Measurements from ENCODE around the gene MCM10.

MCM10 gene

DNA sequence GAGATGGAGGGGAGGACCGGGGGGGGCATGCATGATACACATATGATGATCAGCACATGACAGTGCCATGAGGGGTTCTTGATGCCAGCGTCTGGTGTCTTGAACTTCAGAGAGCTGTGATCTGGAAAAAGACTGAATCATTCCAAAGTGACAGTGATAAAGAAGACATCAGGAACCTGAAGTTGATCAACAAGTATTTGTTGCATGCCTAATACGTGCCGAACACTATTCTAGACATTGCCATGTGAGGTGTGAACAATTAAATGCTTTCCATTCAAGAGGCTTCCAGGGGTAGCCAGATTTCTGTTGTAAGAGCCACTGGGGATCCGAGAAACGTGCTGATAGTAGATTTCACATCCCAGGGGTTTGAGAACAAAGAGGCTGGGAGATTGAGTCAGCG, 6.2 kb downstream of the MCM10 start:
- no peak for DNase-seq

DNA sequence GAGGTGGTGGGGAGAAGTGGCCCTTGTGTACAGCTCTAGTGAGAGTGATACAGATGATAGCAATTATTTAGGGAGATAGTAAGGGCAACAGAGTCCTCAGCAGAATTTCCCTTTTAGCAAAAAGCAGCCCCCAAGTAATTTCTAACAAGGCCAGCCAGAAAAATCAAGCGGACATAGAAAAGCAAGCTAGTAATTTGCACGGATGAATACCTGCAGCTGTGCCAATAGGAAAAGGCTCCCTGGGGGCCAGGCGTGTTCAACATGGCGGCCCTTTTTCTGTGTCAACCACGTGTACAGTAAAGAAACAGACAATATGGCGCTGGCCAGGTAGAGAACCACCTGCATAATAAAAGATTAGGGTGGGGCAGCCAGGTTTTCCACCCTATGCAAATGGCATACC, 7.4 kb downstream of the MCM10 start:
- no peak for DNase-seq

DNA sequence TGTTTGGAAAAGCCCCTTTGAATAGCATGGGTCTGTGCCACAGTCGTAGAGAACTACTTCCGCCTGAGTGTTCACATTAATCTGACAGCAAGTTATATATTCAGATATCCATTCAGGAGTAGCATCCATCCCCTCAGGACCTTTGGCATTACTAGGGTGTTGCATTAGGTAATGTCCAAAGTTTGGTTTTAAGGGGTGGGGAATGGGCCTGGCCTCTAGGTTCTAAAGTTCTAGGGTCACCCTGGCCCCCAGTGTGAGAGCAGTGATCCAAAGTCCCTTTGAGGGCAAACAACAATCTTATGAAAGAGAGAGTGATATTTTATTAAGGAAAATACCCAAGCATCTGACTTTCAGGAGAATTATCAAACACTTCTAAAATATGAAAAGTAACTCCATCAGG, 12.3 kb downstream of the MCM10 start:
- no peak for DNase-seq

DNA sequence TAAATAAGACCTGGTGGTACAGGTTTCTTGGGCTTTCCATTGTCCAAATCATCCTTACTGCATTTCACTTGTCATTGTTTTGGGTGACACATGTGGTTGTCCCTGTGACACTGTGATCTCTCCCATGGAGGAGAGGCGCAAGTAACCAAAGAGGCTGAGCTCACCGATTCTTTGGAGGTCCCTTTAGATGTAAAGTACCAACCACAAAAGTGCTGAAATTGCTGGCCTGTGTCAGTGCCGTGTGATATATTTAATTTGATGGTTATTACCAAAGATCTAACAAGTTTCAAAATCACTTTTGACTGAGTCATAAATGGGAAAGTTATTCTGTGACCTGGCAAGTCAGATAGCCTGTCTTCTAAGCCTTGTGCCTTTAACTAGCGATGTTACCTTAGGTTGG, 19.4 kb downstream of the MCM10 start:
- peak; percentile 81 for DNase-seq

DNA sequence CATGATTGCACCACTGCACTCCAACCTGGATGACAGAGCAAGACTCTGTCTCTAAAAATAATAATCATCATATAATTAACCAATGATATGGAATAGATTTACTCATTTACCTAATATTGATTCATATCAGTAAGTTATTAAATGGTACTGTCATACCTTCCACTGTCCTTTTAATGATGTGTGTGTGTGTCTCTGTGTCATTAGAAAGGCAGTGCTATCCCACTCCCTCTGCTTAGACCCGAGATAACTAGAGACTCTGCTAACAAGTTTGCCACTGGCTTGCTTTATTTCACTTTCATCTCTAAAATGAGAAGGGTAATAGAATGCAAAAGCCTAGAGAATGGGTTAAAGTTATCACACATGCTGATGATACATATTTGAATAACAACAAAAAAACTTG, 21.1 kb downstream of the MCM10 start:
- no peak for DNase-seq

DNA sequence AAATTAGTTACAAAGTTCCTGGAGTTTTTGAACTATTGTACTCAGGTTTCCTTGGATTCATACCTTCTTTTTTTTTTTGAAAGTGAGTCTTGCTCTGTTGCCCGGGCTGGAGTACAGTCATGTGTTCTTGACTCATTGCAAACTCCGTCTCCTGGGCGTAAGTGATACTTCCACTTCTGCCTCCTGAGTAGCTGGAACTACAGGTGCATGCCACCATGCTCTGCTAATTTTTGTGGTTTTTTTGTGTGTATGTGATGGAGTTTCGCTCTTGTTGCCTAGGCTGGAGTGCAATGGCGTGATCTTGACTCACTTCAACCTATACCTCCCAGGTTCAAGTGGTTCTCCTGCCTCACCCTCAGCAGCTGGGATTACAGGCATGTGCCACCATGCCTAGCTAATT, 22.3 kb downstream of the MCM10 start:
- DNase-seq: no peak

DNA sequence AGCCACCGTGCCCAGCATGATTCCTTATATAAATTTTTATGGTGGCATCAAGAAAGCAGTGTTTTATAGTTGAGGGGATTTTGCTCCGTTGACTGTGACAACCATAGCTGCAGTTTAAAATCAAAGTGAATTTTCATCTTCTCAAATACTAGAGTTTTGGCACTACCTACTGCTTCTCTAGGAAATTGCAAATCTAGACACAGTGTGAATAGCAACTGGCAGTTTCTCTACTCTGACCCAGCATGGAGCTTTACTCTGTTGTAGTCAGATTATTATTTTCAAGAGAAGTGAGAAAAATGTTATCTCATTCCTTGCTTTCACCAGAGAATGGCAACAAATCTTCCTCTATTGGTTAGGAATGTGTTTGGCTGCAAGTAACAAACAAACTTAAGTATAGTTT, 22.9 kb downstream of the MCM10 start:
- DNase-seq: no peak

DNA sequence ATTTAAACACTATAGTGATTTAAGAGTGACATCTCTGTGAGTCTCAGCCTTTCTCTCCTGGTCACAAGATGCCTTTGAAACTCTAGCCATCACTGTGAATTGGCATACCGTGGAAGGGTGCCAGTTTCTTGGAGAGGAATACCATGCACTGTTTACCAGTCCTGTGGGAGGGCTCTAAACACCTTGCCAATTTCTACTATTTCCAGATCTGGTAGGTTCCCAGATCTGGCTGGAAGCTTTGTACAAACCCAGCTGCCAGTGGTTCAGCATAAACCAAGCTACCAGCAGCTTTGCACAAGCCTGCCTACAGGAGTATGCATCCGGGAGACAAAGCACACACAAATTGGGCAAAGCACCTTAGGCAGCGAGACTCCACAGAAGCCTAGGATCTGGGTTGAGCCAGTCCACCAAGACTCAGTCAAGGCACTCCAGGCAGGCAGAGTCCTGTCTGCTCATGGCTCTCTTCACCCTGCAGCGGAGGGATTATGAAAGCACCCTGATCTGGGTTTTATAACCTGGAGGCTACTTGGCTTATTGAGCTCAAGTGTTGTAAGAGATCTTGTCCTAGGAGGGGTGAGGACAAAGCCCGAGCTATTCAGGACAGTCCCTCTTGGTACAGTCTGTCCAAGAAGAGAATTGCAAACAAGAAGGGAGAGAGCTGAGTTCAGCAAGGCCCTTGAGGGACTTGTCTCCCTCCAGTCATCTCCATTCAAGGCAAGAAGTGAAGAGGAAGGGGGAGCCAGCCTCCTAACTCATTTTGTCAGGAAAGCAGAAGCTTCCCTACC, 23.6 kb downstream of the MCM10 start:
- DNase-seq: no peak

DNA sequence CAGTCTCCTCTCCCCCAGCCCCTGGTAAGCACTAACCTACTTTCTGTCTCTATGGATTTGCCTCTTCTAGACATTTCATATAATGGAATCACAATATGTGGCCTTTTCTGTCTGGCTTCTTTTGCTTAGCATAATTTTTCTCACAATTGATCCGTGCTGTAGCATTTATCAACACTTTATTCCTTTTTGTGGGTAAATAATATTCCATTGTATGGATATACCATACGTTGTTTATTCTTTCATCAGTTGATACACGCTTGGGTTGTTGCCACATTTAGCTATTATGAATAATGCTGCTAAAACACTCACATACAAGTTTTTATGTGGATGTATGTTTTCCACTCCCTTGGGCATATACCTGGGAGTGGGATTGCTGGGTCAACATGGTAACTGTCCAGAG, 25.8 kb downstream of the MCM10 start:
- no peak for DNase-seq

DNA sequence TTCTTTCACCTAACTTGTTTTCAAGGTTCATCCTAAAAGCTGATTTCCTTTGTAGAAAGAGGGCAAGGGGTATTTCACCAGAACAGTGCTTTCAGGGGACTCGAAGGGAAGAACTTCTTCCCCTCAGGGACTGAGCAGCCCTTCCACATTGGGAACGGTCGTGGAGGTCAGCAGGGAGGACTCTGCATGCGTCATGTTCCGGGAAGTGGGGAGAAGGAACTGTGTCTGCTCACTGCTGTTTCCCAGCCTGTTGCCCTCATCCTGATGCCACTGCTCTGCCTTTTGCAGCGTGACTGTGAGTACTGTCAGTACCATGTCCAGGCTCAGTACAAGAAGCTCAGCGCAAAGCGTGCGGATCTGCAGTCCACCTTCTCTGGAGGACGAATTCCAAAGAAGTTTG, 27.2 kb downstream of the MCM10 start:
- no peak for DNase-seq

DNA sequence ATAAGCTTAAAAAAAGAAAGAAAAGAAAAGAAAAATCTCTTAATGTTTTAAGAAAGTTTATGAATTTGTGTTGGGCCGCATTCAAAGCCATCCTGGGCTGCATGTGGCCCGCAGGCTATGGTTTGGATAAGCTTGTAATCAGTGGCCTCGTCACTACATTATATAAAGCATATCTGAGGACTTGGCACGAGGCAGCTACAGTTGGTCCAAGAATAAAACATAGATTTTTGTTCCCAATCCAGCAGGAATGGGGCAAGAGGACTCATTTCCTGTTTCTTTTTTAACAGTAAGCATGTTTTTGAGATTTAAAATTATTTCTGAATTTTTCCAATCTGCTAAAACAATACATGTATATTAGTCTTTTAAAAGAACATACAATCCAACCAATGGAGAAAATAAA, 28.6 kb downstream of the MCM10 start:
- no peak for DNase-seq

DNA sequence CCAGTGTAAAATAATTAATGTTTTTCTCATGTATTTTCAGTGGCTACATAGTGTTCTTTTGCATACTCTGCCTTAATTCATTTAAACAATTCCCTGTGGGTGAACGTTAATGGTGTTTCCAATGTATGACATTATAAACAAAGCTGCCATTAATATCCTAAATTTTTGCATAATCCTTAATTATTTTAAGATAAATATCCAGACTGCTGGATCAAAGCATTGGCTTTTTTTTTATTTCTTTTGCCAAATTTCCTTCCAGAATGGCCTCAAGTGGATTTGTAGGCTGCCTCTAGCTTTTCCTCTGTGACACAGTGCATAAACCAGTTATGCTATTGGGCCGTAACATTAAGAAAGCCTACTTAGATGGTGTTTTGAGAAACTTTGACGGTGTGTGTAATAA, 29.5 kb downstream of the MCM10 start:
- DNase-seq: no peak

DNA sequence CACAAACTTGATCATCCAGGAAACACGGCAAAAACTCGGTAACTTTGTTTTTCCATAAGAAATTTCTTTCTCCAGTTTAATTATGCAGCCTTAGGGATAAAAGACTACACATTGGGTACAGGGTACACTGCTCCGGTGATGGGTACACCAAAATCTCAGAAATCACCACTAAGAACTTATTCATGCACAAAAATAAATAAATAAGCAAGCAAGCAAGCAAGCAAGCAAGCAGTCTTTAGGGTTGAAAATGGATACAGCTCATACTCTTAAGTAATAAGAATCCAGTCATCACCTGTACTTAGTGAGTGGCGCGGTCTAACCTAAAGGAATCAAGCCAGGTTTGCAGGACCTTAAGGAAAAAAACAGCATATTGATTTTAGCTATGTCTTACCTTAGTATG, 30.0 kb downstream of the MCM10 start:
- no peak for DNase-seq

DNA sequence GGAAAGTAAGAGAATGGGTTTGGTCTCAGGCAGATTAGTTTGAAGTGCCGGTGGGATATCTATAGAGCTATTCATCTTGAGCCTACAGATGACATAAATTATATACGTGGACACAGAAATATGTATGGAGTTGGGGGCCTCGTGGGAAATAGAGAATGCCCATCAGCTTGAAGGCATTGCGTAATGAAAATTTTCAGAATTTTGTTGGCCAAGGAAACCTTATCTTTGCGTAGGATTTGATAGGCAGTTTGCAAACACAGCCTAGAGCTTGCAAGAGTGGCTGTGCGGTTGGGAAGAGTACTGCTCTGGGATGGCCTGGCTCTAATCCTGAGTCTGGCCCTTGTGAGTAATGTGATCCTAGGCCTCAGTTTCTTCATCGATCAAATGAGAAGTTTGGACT, 32.3 kb downstream of the MCM10 start:
- DNase-seq: no peak

DNA sequence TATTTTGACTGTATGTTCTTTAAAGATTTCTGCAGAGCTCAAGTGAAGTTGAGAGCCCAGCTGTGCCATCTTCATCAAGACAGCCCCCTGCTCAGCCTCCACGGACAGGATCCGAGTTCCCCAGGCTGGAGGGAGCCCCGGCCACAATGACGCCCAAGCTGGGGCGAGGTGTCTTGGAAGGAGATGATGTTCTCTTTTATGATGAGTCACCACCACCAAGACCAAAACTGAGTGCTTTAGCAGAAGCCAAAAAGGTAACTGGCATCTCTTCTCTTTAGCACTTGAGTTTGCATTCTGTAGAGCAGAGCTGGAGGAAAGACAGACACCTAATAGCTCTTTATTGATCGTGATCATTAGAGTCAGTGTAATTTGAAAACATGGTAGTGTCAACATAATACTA, 33.7 kb downstream of the MCM10 start:
- DNase-seq: no peak

DNA sequence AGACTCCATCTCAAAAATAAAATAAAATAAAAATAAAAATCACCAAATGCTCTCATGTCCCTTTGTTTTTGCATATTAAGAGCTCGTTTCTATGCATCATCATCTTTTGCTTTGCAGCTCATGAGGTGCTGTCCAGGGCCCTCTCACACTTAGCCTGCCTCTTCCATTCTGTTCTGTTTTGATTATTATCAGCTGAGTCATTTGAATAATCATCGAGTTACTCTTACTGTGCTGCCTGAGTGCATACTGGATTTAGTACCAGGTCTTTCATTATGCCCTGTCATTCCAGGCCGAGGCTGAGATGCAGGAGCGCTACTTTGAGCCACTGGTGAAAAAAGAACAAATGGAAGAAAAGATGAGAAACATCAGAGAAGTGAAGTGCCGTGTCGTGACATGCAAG, 39.8 kb downstream of the MCM10 start:
- no peak for DNase-seq

DNA sequence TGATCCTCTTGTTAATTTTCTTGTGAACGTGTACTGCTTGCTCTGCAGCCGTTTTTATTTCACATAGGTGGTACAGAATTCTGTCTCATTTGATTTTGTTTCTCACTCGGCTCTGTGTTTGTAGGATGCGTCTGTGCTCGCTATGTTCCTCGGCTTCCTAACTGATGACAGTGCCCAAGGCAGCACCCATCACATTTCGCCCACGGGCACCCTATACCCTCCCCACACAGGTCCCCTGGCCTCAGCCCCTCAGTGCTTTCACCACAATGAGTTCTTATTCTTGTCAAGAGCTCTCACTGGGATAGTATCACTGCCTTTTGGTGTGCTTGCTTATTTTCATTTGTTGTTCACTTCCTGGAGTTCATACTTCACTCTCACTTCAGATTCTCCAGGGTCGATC, 44.7 kb downstream of the MCM10 start:
- DNase-seq: no peak

DNA sequence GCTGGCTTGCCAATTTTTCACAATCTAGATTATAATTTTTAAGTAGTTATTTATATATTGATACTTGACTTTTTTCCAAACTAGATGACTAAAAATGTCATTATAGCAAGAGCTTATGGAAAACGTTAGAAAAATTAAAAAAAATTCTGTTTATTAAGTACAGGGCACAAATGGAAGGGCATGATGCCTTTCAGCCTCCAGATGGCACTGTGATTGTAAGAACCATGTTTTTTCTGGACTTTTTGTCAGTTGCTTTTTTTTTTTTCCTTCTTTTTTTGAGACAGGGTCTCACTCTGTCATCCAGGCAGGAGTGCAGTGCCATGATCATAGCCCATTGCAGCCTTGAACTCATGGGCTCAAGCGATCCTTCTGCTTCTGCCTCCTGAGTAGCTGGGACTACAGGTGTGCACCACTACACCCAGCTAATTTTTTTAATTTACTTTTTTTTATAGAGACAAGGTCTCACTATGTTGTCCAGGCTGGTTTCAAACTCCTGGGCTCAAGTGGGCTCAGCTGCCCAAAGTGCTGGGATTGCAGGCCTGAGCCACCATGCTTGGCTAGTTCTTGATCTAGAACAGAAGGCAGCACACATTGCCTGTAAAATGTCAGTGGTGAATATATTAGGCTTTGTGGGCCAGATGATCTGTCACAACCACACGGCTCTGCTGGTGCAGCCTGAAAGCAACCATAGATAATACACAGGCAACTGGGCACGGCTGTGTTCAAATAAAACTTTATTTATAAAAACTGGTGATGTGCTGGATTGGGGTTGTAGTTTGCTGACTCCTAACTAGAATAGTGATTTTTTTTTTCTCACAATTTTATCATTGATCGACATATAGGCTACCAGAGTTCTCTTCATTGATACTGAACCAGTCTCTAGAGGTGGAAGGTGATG, 45.4 kb downstream of the MCM10 start:
- no peak for DNase-seq

DNA sequence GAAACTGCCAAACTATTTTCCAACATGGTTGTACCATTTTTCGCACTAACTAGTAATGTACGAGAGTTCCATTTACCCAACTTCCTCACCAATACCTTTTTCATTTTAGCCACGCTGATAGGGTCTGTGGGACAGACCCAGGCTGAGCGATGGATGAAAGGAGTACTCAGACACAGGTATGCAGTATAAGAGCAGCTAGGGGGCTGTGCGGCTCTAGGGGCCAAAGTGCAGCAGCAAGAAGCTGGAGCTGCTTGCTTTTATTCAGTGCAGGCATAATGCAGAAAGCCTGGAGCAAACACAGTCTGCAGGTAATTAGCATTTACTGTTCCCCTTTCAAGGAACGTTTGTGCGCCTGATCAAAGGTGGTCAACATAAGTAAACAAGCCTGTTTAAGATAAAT, 51.8 kb downstream of the MCM10 start:
- no peak for DNase-seq

DNA sequence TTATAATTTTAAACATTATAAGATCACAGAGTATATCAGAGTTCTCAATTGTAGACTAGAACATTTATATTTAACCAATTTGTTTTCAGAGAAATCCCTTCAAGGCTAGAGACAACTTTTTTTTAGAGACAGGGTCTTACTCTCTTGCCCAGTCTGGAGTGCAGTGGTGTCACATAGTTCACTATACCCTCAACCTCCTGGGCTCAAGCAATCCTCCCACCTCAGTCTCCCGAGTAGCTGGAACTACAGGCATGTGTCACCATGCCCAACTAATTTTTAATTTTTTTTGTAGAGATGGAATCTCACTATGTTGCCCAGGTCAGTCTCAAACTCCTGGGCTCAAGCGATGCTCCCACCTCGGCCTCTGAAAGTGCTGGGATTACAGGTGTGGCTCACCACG, 57.5 kb downstream of the MCM10 start:
- DNase-seq: no peak

DNA sequence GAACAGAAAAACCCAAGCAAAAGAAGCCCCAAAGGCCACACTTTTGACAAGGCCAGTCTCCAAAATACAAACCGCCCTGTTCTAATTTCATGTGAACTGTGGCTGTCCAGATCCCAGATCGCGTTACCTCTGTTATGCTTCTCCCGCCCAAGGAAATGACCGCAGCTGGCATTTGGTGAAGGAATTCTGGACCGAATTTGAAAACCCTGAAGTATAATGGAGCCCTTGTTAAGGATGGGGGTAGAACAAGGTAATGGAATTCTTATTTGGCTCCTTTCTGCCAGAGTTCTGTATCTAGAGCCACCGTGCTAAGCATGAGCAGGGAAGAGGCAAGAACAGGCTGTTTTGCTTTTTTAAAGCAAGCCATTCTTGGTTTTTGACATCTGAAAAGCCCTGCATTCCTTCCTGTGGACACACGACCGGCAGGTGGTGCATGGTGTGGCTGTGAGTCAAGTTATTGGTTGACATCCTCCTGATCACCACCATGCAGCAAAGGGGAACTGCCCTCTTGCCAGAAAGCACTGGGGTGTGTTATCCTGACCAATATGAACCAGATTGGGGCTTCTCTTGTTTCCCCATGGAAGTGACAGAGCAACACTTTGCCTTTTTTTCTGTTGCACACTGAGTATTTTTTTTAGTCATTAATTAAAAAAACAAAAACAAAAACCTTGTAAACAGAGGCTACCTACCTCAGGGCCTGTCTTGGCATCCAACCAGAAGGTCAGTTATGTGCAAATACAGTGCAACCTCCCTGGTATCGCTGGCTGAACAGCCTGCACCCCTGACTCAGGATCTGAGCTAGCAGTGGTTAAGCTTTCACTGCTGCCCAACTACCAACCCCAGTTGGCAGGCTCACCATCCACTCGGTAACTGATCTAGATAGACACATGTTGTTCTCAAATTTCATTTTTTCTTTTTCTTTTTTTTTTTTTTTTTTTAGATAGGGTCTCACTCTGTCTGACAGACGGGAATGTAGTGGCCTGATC, 58.6 kb downstream of the MCM10 start:
- no peak for DNase-seq

DNA sequence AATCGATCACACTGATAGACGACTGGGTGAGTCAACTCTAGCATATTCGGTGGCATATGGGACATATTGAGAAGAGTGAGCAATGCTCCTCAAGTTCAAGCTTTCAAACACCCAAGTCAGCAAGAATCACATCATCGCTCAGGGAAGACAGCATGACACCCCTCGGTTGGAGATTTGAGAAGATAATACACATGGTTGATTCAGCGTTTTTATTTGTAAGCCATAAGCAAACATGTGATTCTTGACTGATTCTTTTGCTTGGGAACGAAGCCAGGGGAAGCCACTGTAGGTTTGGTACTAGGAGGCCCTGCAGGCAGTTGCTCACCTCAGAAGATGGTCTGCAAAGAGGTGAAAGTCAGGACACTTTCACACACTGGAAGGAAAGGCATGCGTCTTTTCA, 60.2 kb downstream of the MCM10 start:
- peak; percentile 5 for DNase-seq

DNA sequence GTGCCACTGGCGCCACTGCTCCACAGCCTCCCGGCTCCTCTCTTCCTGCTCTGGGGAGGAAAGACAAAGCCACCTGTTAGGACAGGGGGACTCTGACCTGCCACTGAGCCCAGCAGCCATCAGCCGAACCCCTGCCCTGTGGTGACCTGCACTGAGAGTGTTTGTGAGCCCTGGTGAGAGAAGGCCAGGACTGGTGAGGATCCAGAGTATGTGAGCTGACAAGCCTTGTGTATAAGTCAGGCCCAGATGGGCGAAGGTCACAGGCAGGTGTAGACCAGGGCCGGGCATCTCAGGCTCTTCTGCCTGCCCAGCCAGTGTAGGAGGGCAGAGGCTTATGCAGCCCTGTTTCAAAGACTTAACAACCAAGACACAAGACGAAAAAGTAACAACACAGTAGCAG, 60.8 kb downstream of the MCM10 start:
- DNase-seq: no peak

All from activated CD4-positive, alpha-beta T cell treated with anti-CD3 and anti-CD28 coated beads, Interleukin-10, Interleukin-2, amounts not matched to agents 100 ng/mL and 50 ng/mL, durations not matched to agents 16 hours and 8 hours (primary cell).